SH-SY5Y (cell line): ENCODE data around the gene PHACTR4.

Experiments
- GATA2 ChIP-seq: IDR thresholded peaks from 2 replicates; pipeline ENCODE4 v1.6.1; 2011; ENCODE audit warnings: mild to moderate bottlenecking, low read depth, low read length
- GATA3 ChIP-seq: IDR thresholded peaks from 2 replicates; pipeline ENCODE4 v1.6.1; 2011; ENCODE audit warnings: low read depth, mild to moderate bottlenecking, low read length, moderate library complexity

The PHACTR4 gene

GRCh38 chr1:28451011-28451410 is 81.5 kb downstream of the PHACTR4 start:
- TF ChIP-seq GATA2 (no peak), GATA3 (no peak)

GRCh38 chr1:28456078-28456477 is 86.5 kb downstream of the PHACTR4 start:
- TF ChIP-seq GATA3: no peak
- no peak for TF ChIP-seq GATA2

- TF ChIP-seq GATA2: no peak
- TF ChIP-seq GATA3: no peak
Measured at GRCh38 chr1:28457678-28458077, 88.1 kb downstream of the PHACTR4 start.

GRCh38 chr1:28458237-28459228 is 89.0 kb downstream of the PHACTR4 start:
- TF ChIP-seq GATA3 (no peak), GATA2 (no peak)

- no peak for TF ChIP-seq GATA3
- TF ChIP-seq GATA2: no peak
Measured at GRCh38 chr1:28466226-28466778, 96.8 kb downstream of the PHACTR4 start.

GRCh38 chr1:28470146-28470545 is 100.6 kb downstream of the PHACTR4 start:
- TF ChIP-seq GATA3 (no peak), GATA2 (no peak)

GRCh38 chr1:28480308-28480707 is 110.8 kb downstream of the PHACTR4 start:
- no peak for TF ChIP-seq GATA2
- TF ChIP-seq GATA3: no peak

GRCh38 chr1:28482138-28482537 is 112.6 kb downstream of the PHACTR4 start:
- no peak for TF ChIP-seq GATA2
- TF ChIP-seq GATA3: no peak

GRCh38 chr1:28482702-28483101 is 113.2 kb downstream of the PHACTR4 start:
- TF ChIP-seq GATA3 (no peak), GATA2 (no peak)

- TF ChIP-seq GATA2 (no peak), GATA3 (no peak)
Measured at GRCh38 chr1:28494737-28495136, 125.2 kb downstream of the PHACTR4 start.

- TF ChIP-seq GATA2: no peak
- TF ChIP-seq GATA3: no peak
Measured at GRCh38 chr1:28499553-28499952, 130.0 kb downstream of the PHACTR4 start.

- no peak for TF ChIP-seq GATA3
- TF ChIP-seq GATA2: no peak
Measured at GRCh38 chr1:28501925-28502324, 132.4 kb downstream of the PHACTR4 start.

GRCh38 chr1:28503117-28503516 is 133.6 kb downstream of the PHACTR4 start:
- no peak for TF ChIP-seq GATA2

- TF ChIP-seq GATA2: no peak
- TF ChIP-seq GATA3: no peak
Measured at GRCh38 chr1:28505406-28506187, 136.1 kb downstream of the PHACTR4 start, which contains the start of gene RCC1. TSS of gene RCC1 (plus strand) at chr1:28506043. CDS start at chr1:28529867, 23,824 bp downstream.
